Thymus (tissue), 11 donors: Measurements from ENCODE around the gene ASPN. TPM values are rescaled to one million over a fixed set of nuclear protein-coding genes. Genes with fewer than 3 reads are reported as not detected.

Source experiments
- DNase-seq, 9 donors: peaks; one replicate each; pipeline ENCODE4 v3.0.0-alpha.2; 2013; ENCODE audit warnings: low spot score in 9 of 9, low read depth in 6 of 9, missing footprints in 1 of 9
- H3K27ac ChIP-seq, 2 donors: one replicate each; pipeline ENCODE4 v1.5.1; 2013; ENCODE audit warnings: control low read depth in 1 of 2, low read depth in 1 of 2, low read length in 1 of 2, mild to moderate bottlenecking in 1 of 2, moderate library complexity in 1 of 2
- H3K27me3 ChIP-seq, 2 donors: one replicate each; pipeline ENCODE4 v1.5.1; 2013; ENCODE audit warnings: low read length in 1 of 2; ENCODE audit not compliant: control insufficient read depth in 2 of 2, insufficient read depth in 1 of 2
- H3K36me3 ChIP-seq, 2 donors: one replicate each; pipeline ENCODE4 v1.5.1; 2013; ENCODE audit warnings: low read length in 1 of 2, mild to moderate bottlenecking in 1 of 2, moderate library complexity in 1 of 2; ENCODE audit not compliant: control insufficient read depth in 2 of 2, insufficient read depth in 2 of 2
- H3K4me1 ChIP-seq, 2 donors: one replicate each; pipeline ENCODE4 v1.5.1; 2013; ENCODE audit warnings: low read length in 2 of 2; ENCODE audit not compliant: control insufficient read depth in 2 of 2, insufficient read depth in 2 of 2
- H3K4me3 ChIP-seq, 2 donors: one replicate each; pipeline ENCODE4 v1.5.1; 2013; ENCODE audit warnings: low read length in 2 of 2, control low read depth in 1 of 2, mild to moderate bottlenecking in 1 of 2
- H3K9me3 ChIP-seq, 2 donors: one replicate each; pipeline ENCODE4 v1.5.1; 2013; ENCODE audit warnings: low read length in 1 of 2, mild to moderate bottlenecking in 1 of 2; ENCODE audit not compliant: control insufficient read depth in 2 of 2, insufficient read depth in 1 of 2
- WGBS: extraction: QIAGEN DNeasy Blood & Tissue Kit; methylation state at CpG from one replicate; pipeline ENCODE4 v1.1.7; 2013; 5-methylcytosine and 5-hydroxymethylcytosine counted together
- polyA plus RNA-seq: library from polyadenylated mRNA; stranded (reverse); fragments of 200-250 nt; gene quantifications from one replicate; pipeline ENCODE4 v1.2.3, GENCODE V29; 2013
- total RNA-seq: library from RNA; stranded (reverse); fragments of 120-200 nt; gene quantifications from one replicate; pipeline ENCODE4 v1.2.4, GENCODE V29; 2013
- donor health status: healthy.

Gene ASPN
- total and polyA plus RNA-seq, 2 donors, result 3.9 to 9.8 TPM

DNA sequence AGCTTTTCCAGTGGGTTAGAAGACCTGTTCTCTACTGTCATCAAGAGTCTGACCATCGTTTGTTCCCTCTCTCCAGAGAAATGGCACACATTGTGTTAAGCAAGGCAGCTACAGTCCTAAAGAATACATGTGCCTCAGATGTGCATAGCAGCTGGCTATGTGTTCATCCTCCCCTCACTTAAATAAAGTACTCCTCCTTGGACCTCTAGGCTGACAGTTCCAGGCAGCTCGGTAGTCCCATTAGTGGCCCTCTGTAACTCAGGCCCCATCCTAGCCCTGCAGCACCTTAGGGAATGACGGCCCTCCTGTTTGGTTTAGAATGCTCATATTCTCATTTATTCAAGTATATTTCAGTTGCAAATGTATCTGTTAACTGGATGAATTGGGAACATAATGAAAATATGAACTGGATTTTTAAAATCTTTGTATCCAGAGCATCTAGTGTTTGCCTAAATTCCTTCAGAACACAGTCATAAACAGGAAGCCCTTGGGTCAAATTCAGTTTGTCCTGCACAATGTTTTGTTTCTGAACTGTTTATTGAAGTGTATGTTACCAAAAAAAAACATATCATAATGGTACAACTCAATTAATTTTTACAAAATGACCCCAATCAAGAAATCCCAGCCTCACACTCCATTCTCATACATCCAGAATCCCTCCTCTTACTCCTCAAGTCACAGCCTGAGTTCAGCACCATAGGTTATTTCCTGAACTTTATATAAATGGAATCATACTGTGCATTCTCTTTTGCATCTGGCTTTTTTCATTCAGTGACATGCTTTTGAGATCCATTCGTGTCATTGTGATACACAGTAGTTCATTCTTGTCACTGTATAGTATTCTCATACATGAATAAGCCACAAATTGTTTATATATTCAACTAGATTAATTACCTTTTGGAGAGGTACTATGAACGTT, 1.6 kb upstream of the ASPN start:
- H3K27ac ChIP-seq, result no peak overlapping the region
- no peaks in the 10 kb centered on the region for H3K9me3 ChIP-seq
- H3K4me3 ChIP-seq, result no peak overlapping the region
- no peaks in the 10 kb centered on the region for H3K4me1 ChIP-seq
- no peaks in the 10 kb centered on the region for H3K36me3 ChIP-seq
- DNase-seq, result no peak
- no peaks in the 10 kb centered on the region for H3K27me3 ChIP-seq
- 98% methylated on average over 5 of the region's 5 CpGs for WGBS

DNA sequence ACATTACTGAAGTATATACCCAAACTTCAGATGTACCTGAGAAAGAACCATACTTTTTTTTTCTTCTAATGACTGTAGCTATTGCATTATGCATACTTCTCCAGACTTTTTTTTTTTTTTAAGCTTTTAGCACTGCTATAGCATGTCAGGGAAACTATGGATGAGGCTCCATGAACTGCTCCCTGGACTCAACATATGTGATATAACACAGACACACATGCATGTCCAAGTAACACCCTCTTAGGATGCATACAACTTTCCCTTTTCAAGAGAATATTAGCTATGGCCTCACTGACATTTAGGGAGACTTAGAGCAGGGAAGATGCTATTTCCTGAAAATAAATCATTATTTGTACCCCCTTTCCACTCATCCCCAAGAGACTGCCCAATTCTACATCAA, 499 bp upstream of the ASPN start:
- H3K4me3 ChIP-seq, result no peak overlapping the region
- H3K4me1 ChIP-seq, result no peaks in the 10 kb centered on the region

DNA sequence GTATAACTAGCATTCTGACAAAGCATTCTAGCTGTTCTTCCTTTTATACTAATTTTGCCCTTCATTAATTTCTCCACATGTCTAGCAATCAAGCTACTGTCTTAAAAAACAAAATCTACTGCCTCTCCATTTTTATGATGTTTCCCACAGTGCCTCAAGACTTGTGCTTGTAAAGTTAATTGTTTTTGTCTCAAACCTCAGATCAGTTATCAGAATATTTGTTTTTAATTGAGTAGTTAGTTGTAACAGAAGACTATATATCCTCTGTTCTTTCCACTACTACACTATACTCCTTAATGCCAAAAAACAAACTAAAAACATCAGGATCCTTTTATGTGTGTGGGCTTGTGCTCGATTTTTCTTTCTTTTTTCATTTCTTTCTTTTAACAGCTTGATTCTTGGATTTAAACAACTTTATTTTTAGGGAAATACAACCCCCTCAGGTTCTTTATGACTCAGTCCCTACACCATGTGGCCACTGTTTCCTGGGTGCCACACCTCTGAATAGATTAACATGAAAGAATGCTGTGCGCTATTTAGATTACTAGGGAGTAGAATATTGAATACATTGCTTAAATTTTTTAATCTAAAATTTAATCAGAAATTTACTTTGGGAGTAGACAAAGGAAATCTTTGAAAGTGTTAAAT, 1.2 kb downstream of the ASPN start:
- H3K4me1 ChIP-seq, result no peaks in the 10 kb centered on the region
- H3K9me3 ChIP-seq, result no peaks in the 10 kb centered on the region
- H3K36me3 ChIP-seq, result no peaks in the 10 kb centered on the region
- no peaks in the 10 kb centered on the region for H3K27me3 ChIP-seq
- H3K4me3 ChIP-seq, result no peak overlapping the region
- H3K27ac ChIP-seq, result no peak overlapping the region
- 88% methylated on average over 2 of the region's 2 CpGs for WGBS
- DNase-seq, result no peak

More for the DNA sequence above, 499 bp upstream of the ASPN start:
- Histone ChIP-seq H3K36me3 (no peaks in the 10 kb centered on the region), H3K27me3 (no peaks in the 10 kb centered on the region), H3K27ac (no peak overlapping the region), H3K9me3 (no peaks in the 10 kb centered on the region)
- DNase-seq, result no peak

GRCh38 chr9:92480291-92480771, 2.0 kb downstream of the ASPN start:
- H3K4me3 ChIP-seq, result no peak overlapping the region
- no peak for DNase-seq

GRCh38 chr9:92479346-92479745, 3.0 kb downstream of the ASPN start:
- no peak overlapping the region for H3K27ac ChIP-seq
- H3K27me3 ChIP-seq, result no peaks in the 10 kb centered on the region
- H3K9me3 ChIP-seq, result no peaks in the 10 kb centered on the region
- H3K4me1 ChIP-seq, result no peaks in the 10 kb centered on the region
- no peak for DNase-seq
- no peaks in the 10 kb centered on the region for H3K36me3 ChIP-seq
- no peak overlapping the region for H3K4me3 ChIP-seq

More at GRCh38 chr9:92480291-92480771, 2.0 kb downstream of the ASPN start:
- H3K27ac ChIP-seq, result no peak overlapping the region
- H3K27me3 ChIP-seq, result no peaks in the 10 kb centered on the region
- H3K36me3 ChIP-seq, result no peaks in the 10 kb centered on the region
- no peaks in the 10 kb centered on the region for H3K9me3 ChIP-seq
- 95% methylated on average over 2 of the region's 2 CpGs for WGBS
- H3K4me1 ChIP-seq, result no peaks in the 10 kb centered on the region

- Histone ChIP-seq H3K36me3 (no peaks in the 10 kb centered on the region), H3K4me1 (no peaks in the 10 kb centered on the region), H3K27me3 (no peaks in the 10 kb centered on the region), H3K27ac (no peak overlapping the region), H3K9me3 (no peaks in the 10 kb centered on the region), H3K4me3 (no peak overlapping the region)
- 96% methylated on average over 7 of the region's 7 CpGs for WGBS
- no peak for DNase-seq
These were observed 3.5 kb downstream of the ASPN start for GRCh38 chr9:92478783-92479182.

- Histone ChIP-seq H3K36me3 (no peaks in the 10 kb centered on the region), H3K4me3 (no peak overlapping the region), H3K27ac (no peak overlapping the region), H3K4me1 (no peaks in the 10 kb centered on the region), H3K9me3 (no peaks in the 10 kb centered on the region), H3K27me3 (no peaks in the 10 kb centered on the region)
- 93% methylated on average over 1 of the region's 1 CpG for WGBS
- DNase-seq, result no peak
These were observed 5.3 kb downstream of the ASPN start for GRCh38 chr9:92476962-92477361.

DNA sequence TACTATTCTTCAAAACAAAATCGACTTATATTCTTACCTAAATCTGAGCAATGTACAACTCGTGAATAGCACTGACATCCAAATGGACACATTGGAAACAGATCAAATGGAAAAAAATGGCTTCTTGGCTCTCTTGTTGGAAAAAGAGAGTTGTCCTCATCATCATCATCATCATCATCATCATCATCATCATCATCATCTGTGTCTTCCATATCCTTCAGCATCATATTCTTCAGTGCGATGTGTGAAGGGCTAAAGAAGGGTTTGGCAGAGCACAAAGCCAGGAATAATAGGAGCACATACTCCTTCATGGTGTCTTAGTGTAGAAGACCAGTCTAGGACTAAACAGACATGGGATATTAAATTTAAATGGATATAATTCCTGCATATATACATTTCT, 7.7 kb downstream of the ASPN start:
- no peak for DNase-seq
- Histone ChIP-seq H3K4me3 (no peak overlapping the region), H3K9me3 (no peaks in the 10 kb centered on the region), H3K4me1 (no peaks in the 10 kb centered on the region), H3K27me3 (no peaks in the 10 kb centered on the region), H3K27ac (no peak overlapping the region), H3K36me3 (no peaks in the 10 kb centered on the region)
- 97% methylated on average over 3 of the region's 3 CpGs for WGBS

DNA sequence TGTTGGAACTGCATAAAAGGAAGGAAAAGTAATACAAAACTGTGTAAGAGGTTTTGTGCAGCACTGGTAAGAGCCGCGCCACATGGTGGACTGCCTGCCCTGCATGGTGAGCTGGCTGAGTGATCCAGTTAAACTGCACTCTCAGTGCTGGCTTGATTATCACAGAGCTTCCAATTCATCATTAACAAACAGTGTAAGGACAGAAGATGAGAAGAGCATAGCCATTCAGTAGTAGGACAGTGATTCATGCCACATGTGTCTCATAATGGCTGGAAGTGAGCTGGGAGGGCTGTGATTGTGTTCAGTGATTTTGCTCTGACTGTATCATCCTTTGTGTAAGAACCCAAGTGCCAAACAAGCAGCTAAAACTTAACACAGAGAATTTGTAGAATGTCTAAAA, 14.1 kb downstream of the ASPN start:
- 99% methylated on average over 2 of the region's 2 CpGs for WGBS

More for the DNA sequence above, 14.1 kb downstream of the ASPN start:
- no peak for DNase-seq
- no peaks in the 10 kb centered on the region for H3K9me3 ChIP-seq
- H3K4me1 ChIP-seq, result no peaks in the 10 kb centered on the region
- no peak overlapping the region for H3K27ac ChIP-seq
- no peaks in the 10 kb centered on the region for H3K27me3 ChIP-seq
- H3K36me3 ChIP-seq, result no peaks in the 10 kb centered on the region
- no peak overlapping the region for H3K4me3 ChIP-seq
